Neural cell (in vitro differentiated cells): Measurements from ENCODE around the gene D2HGDH.

ENCODE experiments used
- CTCF ChIP-seq: fragments of 450-650 bp; IDR thresholded peaks from 2 replicates; pipeline ENCODE4 v1.5.1; 2014; ENCODE audit warnings: antibody characterized with exemption, mild to moderate bottlenecking, moderate library complexity; ENCODE audit not compliant: poor library complexity, severe bottlenecking
- EZH2 ChIP-seq: fragments of 200-600, 300-800 bp; shearing (Covaris generic), sonication (generic); IDR thresholded peaks from 2 replicates; pipeline ENCODE4 v1.6.1; 2014; ENCODE audit warnings: antibody characterized with exemption, low read length, borderline replicate concordance, mild to moderate bottlenecking; ENCODE audit not compliant: insufficient read depth, poor library complexity, severe bottlenecking
- POLR2AphosphoS5 ChIP-seq: IDR thresholded peaks from 2 replicates; pipeline ENCODE4 v1.6.1; 2012

GRCh38 chr2:241734467-241735208 lies at the start of gene D2HGDH:
- TF ChIP-seq CTCF (no peak), POLR2AphosphoS5 (peak; percentile 85), EZH2 (no peak)
